Lower leg skin (tissue), 4 donors: Measurements from ENCODE around the gene ISM2. TPM values are rescaled to one million over a fixed set of nuclear protein-coding genes. Genes with fewer than 3 reads are reported as not detected.

Experiments used
- DNase-seq, 2 donors: peaks; one replicate each; pipeline ENCODE4 v3.0.0-alpha.2; 2019; ENCODE audit warnings: low spot score in 2 of 2
- H3K4me3 ChIP-seq: fragments of 200-600 bp; sonication (generic); 2 replicates; pipeline ENCODE4 v1.5.1; 2017; ENCODE audit warnings: mild to moderate bottlenecking, low read depth; ENCODE audit not compliant: poor library complexity, severe bottlenecking
- POLR2A ChIP-seq, 2 donors: fragments of 450-650 bp; IDR thresholded peaks; one replicate each; pipeline ENCODE4 v1.6.1; 2016 to 2017; ENCODE audit warnings: antibody characterized with exemption in 2 of 2, mild to moderate bottlenecking in 1 of 2, moderate library complexity in 1 of 2
- WGBS, 2 donors: methylation state at CpG; one replicate each; pipeline ENCODE4 v1.1.5; 2018; 5-methylcytosine and 5-hydroxymethylcytosine counted together
- intact Hi-C: fragments of 100-400 bp; cut with DNase I; formaldehyde crosslinking; loops from one replicate; pipeline ENCODE4 v1.15.0; 2023; ENCODE audit warnings: low total_unique reads
- total RNA-seq, 4 donors: library from RNA; depleted of rRNA; stranded (reverse); fragments of >200 nt; gene quantifications; one replicate each; pipeline ENCODE4 v1.1.0, GENCODE V29; 2016
- TF ChIP-seq, protein P1 (sequence below), 3 donors: fragments of 450-650 bp; IDR thresholded peaks; one replicate each; pipeline ENCODE4 v1.5.1; 2016; ENCODE audit warnings: antibody characterized with exemption in 3 of 3, mild to moderate bottlenecking in 3 of 3, moderate library complexity in 2 of 3

ISM2 gene
- total RNA-seq, 4 donors from 2014 or later = 0.19 to 0.27 TPM; not detected in 2

DNA sequence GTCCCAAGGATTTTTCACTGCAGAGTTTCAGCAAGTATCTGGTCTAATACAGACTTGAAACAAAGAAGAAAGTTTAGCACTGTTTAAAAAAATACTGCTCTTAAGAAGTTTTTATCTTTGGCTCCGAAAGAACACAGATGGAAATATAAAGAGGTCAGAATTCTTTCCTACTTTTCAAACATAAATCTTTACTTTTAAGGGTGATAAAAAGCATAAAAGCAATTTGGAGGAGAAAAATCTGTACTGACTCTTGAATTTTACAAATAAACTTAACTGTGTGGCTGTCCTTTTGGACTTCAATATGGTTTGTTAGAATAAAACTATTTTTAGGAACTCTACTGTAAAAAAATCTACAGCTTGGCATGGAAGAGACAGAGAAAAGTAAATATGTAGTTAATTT is 27.6 kb upstream of the ISM2 start:
- intact Hi-C loops = no loop called here
- TF ChIP-seq POLR2A (IDR thresholded peaks at IDR 0.05) = no peak
- TF ChIP-seq, protein P1, sequence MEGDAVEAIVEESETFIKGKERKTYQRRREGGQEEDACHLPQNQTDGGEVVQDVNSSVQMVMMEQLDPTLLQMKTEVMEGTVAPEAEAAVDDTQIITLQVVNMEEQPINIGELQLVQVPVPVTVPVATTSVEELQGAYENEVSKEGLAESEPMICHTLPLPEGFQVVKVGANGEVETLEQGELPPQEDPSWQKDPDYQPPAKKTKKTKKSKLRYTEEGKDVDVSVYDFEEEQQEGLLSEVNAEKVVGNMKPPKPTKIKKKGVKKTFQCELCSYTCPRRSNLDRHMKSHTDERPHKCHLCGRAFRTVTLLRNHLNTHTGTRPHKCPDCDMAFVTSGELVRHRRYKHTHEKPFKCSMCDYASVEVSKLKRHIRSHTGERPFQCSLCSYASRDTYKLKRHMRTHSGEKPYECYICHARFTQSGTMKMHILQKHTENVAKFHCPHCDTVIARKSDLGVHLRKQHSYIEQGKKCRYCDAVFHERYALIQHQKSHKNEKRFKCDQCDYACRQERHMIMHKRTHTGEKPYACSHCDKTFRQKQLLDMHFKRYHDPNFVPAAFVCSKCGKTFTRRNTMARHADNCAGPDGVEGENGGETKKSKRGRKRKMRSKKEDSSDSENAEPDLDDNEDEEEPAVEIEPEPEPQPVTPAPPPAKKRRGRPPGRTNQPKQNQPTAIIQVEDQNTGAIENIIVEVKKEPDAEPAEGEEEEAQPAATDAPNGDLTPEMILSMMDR (IDR thresholded peaks at IDR 0.05) = no peak
- WGBS, 2 donors = 59 to 68% methylated on average over 1 of the region's 1 CpG
- no peak overlapping the region for H3K4me3 ChIP-seq
- DNase-seq = no peak

DNA sequence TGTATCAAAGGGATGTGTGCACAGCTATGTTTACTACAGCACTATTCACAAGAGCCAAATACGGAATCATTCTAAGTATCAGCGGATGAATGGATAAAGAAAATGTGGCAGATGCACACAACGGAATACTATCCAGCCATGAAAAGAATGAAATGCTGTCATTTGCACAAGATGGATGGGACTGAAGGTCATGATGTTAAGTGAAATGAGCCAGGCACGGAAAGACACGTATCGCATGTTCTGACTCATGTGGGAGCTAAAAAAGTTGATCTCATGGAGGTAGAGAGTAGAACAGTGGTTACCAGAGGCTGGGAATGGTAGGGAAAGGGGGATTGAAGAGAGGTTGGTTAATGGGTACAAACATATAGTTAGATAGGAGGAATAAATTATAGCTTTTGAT is 25.9 kb upstream of the ISM2 start:
- no peak overlapping the region for H3K4me3 ChIP-seq
- intact Hi-C loops = no loop called here
- WGBS, 2 donors = 80 to 95% methylated on average over 6 of the region's 6 CpGs
- DNase-seq = no peak
- TF ChIP-seq, protein P1 (IDR thresholded peaks at IDR 0.05) = no peak
- TF ChIP-seq POLR2A (IDR thresholded peaks at IDR 0.05) = no peak

DNA sequence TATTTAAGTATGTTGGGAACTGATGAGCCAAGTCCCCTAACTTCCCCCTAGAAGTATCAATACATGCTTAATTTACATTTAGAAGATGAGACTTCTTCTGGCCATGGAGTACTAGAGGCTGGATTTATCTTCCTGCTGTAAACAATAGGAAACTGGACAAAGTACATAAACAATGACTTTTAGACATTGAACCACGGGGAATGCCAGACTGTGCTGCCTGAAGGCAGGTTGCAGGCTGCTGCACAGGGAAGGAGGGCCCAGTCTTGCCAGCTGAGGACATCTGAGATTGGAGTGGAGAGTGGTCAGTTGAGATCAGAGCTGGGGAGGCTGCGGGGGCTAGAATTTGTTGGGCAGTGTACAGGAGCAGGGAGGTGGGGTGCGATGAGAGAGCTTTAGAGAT is 24.5 kb upstream of the ISM2 start:
- DNase-seq = no peak
- no peak for TF ChIP-seq POLR2A (IDR thresholded peaks at IDR 0.05)
- TF ChIP-seq, protein P1 (IDR thresholded peaks at IDR 0.05) = no peak
- WGBS, 2 donors = 87 to 92% methylated on average over 3 of the region's 3 CpGs

DNA sequence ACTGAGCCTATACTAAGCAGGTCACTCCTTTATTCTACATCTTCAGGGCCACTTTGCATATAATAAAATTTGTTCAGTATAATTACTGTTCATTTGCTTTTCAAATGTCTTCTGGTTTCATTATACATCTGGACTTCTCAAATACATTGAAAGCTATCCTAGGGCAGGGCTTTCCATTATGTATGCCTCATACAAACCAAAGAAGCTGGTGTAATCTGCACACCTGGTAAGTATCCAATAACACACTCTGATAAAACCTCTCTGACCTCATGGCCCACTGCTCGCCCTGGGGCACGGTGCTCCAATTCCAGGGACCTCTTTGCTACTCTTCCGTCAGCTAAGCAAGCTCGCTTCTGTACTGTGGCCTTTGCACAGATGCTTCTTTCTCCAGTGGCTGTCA is 21.9 kb upstream of the ISM2 start:
- TF ChIP-seq POLR2A (IDR thresholded peaks at IDR 0.05) = no peak
- TF ChIP-seq, protein P1 (IDR thresholded peaks at IDR 0.05) = no peak
- 89 to 90% methylated on average over 4 of the region's 4 CpGs for WGBS, 2 donors
- DNase-seq = no peak
- intact Hi-C loops = no loop called here
- no peak overlapping the region for H3K4me3 ChIP-seq

More for the DNA sequence above, 24.5 kb upstream of the ISM2 start:
- intact Hi-C loops = no loop called here
- H3K4me3 ChIP-seq = no peak overlapping the region

DNA sequence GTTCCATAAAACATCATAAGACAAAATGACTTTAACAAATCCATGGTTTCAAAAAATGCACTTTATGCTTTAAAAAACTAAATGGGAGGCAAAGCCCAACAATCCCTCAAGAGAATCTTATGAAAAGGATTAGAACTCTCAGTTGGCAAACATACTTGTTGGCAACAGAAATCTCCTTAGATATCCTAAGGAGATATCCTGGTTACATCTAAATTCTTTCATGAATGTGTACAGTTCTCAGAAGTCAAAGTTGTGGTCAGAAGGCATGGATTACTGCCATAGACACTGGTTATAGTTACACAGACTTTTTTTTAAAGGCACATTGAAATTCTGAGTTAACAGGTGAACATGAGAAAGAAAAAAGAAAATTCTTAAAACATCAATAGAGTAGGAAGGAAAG is 17.5 kb upstream of the ISM2 start:
- no peak for DNase-seq

More for the DNA sequence above, 17.5 kb upstream of the ISM2 start:
- no peak for TF ChIP-seq POLR2A (IDR thresholded peaks at IDR 0.05)
- TF ChIP-seq, protein P1 (IDR thresholded peaks at IDR 0.05) = no peak
- intact Hi-C loops = no loop called here
- no peak overlapping the region for H3K4me3 ChIP-seq
